ENCODE data around the gene C17orf113.

The C17orf113 gene

GRCh38 chr17:42050393-42051012 is at the start of gene C17orf113:
TSS of gene C17orf113 (minus strand) at chr17:42050601. CDS start at chr17:42043376, 7,225 bp downstream.
- DNase-seq (ENCODE audit: low read depth in 2 of 3, low spot score in 2 of 3): peak in 1 of 3 experiments; percentile 21

- DNase-seq (ENCODE audit: low read depth in 2 of 3, low spot score in 2 of 3): no peak
Observed at GRCh38 chr17:42098730-42099399, 48.5 kb upstream of the C17orf113 start.

GRCh38 chr17:42097691-42098631 is 47.6 kb upstream of the C17orf113 start, which contains the start of gene ZNF385C:
TSS of gene ZNF385C (minus strand) at chr17:42098473. CDS start at chr17:42063056, 35,417 bp downstream.
- DNase-seq (ENCODE audit: low read depth in 2 of 3, low spot score in 2 of 3): no peak

DNA sequence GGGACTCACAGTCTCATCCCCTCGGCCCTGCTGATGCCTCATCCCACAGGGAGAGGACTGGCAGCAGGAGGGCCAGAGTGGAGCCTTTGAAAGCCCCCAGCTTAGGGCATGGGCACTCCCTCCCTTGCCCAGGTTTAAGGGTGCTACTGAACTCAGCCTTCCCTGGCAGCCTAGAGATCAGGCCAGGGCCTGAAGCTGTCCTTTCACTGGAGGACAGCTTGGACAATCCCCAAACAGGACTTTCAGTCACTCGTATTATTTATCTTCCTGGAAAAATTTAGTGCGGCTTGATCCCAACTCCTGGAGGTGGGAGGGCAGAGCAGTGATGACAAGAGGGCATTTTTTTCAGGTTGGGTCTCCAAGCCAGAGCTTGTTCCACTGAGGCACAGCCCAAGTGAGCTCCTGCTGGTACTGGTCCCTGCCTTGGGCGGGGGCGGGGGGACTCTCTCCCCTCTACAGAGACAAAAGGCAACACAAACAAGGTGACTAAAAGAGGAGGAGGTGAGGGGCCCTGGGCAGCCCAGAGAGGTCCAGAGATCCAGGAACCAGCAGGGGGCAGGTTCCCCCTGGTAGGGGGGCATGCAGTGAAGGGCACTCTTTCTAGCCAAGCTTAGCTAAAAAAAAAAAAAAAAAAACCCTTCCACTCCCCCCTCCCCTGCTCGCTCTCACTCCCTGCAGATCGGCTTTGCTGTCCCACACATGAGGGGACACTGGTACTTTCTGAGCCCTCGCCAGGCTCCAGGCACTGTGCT is 46.1 kb upstream of the C17orf113 start:
- DNase-seq (ENCODE audit: low read depth in 2 of 3, low spot score in 2 of 3): no peak

DNA sequence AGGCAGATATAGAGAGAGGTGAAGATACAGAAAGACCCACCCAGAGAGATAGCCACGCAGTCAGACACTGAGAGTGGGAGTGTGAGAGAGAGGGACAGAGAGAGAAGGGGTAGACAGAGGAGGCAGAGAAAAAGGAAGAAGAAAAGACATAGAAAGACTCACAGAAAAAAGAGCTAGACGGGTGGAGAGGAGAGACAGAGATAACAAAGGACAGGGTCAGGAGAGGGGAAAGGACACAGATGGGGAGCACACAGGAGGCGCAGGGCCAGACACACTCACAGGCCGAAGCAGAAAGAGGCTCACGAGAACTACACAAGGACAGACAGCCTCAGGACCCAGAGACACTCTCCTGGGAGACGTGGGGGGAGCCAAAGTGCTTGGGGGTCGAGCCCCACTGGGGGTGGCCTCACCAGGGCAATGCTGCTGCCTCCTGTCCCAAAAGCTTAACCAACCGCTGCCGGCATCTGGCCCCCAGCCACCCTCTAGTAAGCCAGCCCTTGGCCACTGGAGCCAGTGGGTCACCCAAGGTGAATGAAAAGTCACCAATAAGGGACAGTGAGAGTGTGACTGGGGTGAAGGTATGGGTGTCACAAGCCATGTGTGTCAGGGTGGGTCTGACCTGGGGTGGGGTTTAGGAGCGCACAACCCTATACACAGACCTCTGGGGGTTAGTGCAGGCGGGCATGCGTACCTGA is 44.1 kb upstream of the C17orf113 start:
- no peak for DNase-seq (ENCODE audit: low read depth in 2 of 3, low spot score in 2 of 3)

- no peak for DNase-seq (ENCODE audit: low read depth in 2 of 3, low spot score in 2 of 3)
Observed at GRCh38 chr17:42092939-42093338, 42.5 kb upstream of the C17orf113 start.

GRCh38 chr17:42090964-42091790 is 40.8 kb upstream of the C17orf113 start:
- no peak for DNase-seq (ENCODE audit: low read depth in 2 of 3, low spot score in 2 of 3)

GRCh38 chr17:42088736-42089135 is 38.3 kb upstream of the C17orf113 start:
- DNase-seq (ENCODE audit: low read depth in 2 of 3, low spot score in 2 of 3): no peak

GRCh38 chr17:42087736-42088705 is 37.6 kb upstream of the C17orf113 start:
- no peak for DNase-seq (ENCODE audit: low read depth in 2 of 3, low spot score in 2 of 3)

GRCh38 chr17:42087042-42087701 is 36.8 kb upstream of the C17orf113 start:
- no peak for DNase-seq (ENCODE audit: low read depth in 2 of 3, low spot score in 2 of 3)

DNA sequence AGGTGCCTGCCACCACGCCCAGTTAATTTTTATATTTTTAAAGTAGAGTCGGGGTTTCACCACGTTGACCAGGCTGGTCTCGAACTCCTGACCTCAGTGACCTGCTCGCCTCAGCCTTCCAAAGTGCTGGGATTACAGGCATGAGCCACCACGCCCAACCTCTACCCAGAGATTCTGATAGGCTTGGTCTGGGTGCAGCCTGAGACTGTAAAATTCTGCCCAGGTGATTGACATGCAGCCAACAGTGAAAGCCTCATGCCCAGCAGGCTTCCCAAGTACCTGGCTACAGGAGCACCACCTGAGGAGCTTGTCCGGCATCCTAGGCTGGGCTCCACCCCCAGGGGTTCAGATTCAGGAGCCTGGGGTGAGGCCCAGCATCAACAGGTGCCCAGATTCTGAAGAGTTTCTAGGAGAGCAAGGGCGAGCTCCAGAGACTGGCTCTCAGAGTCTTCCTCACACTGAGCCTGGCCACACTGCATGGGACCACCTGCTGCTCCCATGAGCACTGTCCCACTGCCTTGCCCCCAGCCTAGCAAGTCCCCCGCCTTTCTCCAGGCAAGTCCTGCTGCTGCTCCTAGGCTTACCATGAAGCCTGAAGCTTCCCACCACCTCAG is 31.2 kb upstream of the C17orf113 start:
- no peak for DNase-seq (ENCODE audit: low read depth in 2 of 3, low spot score in 2 of 3)

- DNase-seq (ENCODE audit: low read depth in 2 of 3, low spot score in 2 of 3): no peak
Observed at GRCh38 chr17:42079541-42079940, 29.1 kb upstream of the C17orf113 start.

DNA sequence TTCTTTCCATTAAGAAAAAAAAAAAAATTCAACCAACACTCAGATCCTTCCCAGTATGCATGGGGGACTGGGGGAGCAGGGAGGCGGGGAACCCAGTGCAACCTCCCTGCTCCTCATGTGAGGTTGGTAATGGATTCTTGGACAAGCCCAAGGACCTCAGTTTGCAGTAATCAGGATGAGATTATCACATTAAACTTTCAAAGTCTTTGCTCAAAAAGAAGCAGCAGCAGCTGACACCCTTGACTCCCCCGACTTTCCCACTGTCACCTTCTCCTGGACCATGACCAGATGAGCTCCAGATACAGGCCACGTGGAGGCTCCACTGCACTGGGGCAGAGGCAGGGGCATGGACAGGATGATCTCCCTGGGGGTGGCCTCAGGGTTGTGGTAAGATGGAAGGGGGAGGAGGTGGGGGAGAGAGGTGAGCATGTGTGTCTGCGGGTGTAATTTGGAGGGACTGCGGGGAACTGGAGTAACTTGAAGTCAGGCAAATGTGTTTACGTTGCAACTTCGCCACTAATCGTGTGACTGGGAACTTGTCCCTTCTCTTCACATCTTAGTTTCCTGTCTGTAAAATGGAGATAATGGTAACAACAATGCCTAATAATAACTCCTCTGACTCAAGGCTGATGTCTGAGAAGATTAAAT is 28.1 kb upstream of the C17orf113 start:
- DNase-seq (ENCODE audit: low read depth in 2 of 3, low spot score in 2 of 3): no peak

GRCh38 chr17:42077755-42078154 is 27.4 kb upstream of the C17orf113 start:
- DNase-seq (ENCODE audit: low read depth in 2 of 3, low spot score in 2 of 3): no peak

DNA sequence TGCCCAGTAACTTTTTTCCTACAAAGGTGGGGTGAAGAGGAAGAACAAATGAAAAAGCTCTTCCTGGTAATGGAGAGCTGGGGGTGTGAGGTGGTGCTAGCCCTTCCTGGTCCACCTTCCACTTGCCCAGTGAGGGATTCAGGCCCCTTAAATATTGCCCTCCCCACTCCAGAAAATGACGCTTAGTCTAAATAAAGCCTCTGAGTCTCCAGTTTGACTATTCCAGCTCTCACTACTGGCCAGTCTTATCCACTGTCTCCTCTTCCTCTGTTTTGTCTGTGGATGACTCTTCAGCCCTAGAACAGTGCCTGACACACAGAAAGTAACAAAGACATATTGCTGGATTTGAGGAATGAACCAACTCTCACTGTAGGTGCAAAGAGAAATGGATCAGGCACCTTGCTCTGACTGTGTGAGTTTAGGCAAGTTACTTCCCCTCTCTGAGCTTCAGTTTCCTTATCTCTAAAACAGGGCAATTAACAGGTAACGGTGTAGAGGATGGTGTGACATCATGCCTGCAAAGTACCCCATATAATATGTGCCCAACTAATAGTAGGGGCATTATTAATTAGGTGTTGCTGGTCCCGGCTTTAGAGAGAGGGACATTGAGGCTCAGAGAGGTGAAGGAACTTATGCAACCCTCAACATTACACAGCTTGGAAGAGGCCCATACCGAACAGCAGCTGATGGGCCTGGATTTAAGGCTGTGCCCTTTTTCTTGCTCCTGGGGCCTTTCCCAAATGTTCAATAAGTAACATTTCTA is 26.6 kb upstream of the C17orf113 start:
- no peak for DNase-seq (ENCODE audit: low read depth in 2 of 3, low spot score in 2 of 3)

DNA sequence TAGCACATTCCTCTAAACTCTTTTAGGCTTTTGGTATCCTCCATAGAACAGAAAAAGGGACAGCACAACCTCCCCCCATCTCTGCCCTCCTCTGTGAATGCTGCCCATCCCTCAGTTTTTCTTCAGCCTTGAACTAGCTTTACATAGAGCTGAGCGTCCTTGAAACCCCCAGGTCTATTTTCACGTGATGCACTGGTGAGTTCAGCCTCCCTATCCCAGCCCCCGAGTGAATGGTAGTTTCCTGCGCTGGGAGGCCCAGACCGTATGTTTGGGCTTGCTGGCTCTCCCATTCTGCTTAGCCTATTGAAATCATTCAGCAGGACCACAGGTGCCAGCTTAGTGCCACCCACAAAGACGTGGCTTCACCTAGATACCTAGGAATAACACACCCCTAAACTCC is 25.4 kb upstream of the C17orf113 start:
- DNase-seq (ENCODE audit: low read depth in 2 of 3, low spot score in 2 of 3): no peak

Measured in activated CD8-positive, alpha-beta memory T cell treated with anti-CD3 and anti-CD28 coated beads for 48 hours (primary cell).